Ovary (tissue), 9 donors: Measurements from ENCODE around the gene ARHGEF1. TPM values are rescaled to one million over a fixed set of nuclear protein-coding genes. Genes with fewer than 3 reads are reported as not detected.

Source experiments
- DNase-seq, 5 donors: peaks; one replicate each; pipeline ENCODE4 v3.0.0-alpha.2; 2019 to 2020
- H3K27ac ChIP-seq, 2 donors: fragments of 200-600 bp; one replicate each; pipeline versions ENCODE4 v1.5.1 to v1.8.0; 2019 to 2022
- H3K27me3 ChIP-seq: fragments of 200-600 bp; one replicate; pipeline ENCODE4 v1.8.0; 2022
- H3K36me3 ChIP-seq: fragments of 200-600 bp; sonication (generic); one replicate; pipeline ENCODE4 v1.5.1; 2019
- H3K4me1 ChIP-seq: one replicate; pipeline ENCODE4 v1.8.1; 2013; ENCODE audit warnings: mild to moderate bottlenecking, moderate library complexity; ENCODE audit not compliant: insufficient read depth
- H3K4me3 ChIP-seq: fragments of 200-600 bp; sonication (generic); one replicate; pipeline ENCODE4 v1.5.1; 2017
- H3K9me3 ChIP-seq, 2 donors: fragments of 200-600 bp in 1 of 2; sonication (generic) in 1 of 2; one replicate each; pipeline versions ENCODE4 v1.5.1 to v1.8.1; 2013 to 2019; ENCODE audit warnings: mild to moderate bottlenecking in 1 of 2, moderate library complexity in 1 of 2
- CTCF ChIP-seq, 3 donors: fragments of 450-650 bp in 2 of 3; fragments of 200-600 bp in 1 of 3; IDR thresholded peaks; one replicate each; pipeline versions ENCODE4 v1.5.1 to v1.8.0; 2016 to 2022; ENCODE audit warnings: antibody characterized with exemption in 3 of 3, mild to moderate bottlenecking in 1 of 3
- EP300 ChIP-seq: sonication (generic); formaldehyde crosslinking; IDR thresholded peaks from one replicate; pipeline ENCODE4 v1.6.1; 2017; ENCODE audit warnings: antibody characterized with exemption
- POLR2A ChIP-seq: fragments of 450-650 bp; IDR thresholded peaks from one replicate; pipeline ENCODE4 v1.6.1; 2017; ENCODE audit warnings: antibody characterized with exemption, mild to moderate bottlenecking, moderate library complexity
- WGBS, 3 donors: extraction: QIAGEN DNeasy Blood & Tissue Kit in 1 of 3; methylation state at CpG; one replicate each; pipeline versions ENCODE4 v1.1.5 to v1.1.7; 2013 to 2017; 5-methylcytosine and 5-hydroxymethylcytosine counted together
- intact Hi-C, 4 donors: fragments of 100-400 bp; cut with DNase I; formaldehyde crosslinking; loops; one replicate each; pipeline versions ENCODE4 v1.11.0 to v1.15.1; 2022 to 2023
- polyA plus RNA-seq, 2 donors: library from polyadenylated mRNA; stranded (reverse); fragments of 200-250 nt in 1 of 2; fragments of 350-450 nt in 1 of 2; fragmentation: Illumina TruSeq in 1 of 2; extraction: RNeasy Lipid Tissue Mini Kit (QIAGEN cat#74804) in 1 of 2; gene quantifications; one replicate each; pipeline ENCODE4 v1.2.3, GENCODE V29; 2013 to 2014
- total RNA-seq, 7 donors: library from RNA; depleted of rRNA in 2 of 7; stranded (reverse); fragments of >200 nt in 2 of 7; fragmentation: NEBNext Ultra II Directional in 3 of 7; extraction: Animal tissue kit (Norgen Biotek cat#: 25700) in 3 of 7; gene quantifications; one replicate each; pipeline versions ENCODE4 v1.1.0 to v1.2.4, GENCODE V29; 2016 to 2023
- donor health status: DM: no; HTN: no; CAD: no; lungs with moderate emphysema.
- donor health status: DM: no; HTN: no; CAD: no.
- donor health status: Bipolar disorder and iron deficiency.
- donor health status: DM: yes; HTN: yes; CAD: no.
- donor health status: DM: no; HTN: no; CAD: no.
- donor health status: DM: yes; HTN: yes; CAD: no.

The ARHGEF1 gene
- total and polyA plus RNA-seq, 9 donors, result 7.9 to 97.5 (median 56.6) TPM

GRCh38 chr19:41876847-41877832 lies 5.8 kb upstream of the ARHGEF1 start, which contains the start of gene CD79A:
TSS of gene CD79A (plus strand) at chr19:41877279. CDS start at chr19:41877305, 26 bp downstream.
- no peak within 1 kb of the TSS for H3K4me3 ChIP-seq

DNA sequence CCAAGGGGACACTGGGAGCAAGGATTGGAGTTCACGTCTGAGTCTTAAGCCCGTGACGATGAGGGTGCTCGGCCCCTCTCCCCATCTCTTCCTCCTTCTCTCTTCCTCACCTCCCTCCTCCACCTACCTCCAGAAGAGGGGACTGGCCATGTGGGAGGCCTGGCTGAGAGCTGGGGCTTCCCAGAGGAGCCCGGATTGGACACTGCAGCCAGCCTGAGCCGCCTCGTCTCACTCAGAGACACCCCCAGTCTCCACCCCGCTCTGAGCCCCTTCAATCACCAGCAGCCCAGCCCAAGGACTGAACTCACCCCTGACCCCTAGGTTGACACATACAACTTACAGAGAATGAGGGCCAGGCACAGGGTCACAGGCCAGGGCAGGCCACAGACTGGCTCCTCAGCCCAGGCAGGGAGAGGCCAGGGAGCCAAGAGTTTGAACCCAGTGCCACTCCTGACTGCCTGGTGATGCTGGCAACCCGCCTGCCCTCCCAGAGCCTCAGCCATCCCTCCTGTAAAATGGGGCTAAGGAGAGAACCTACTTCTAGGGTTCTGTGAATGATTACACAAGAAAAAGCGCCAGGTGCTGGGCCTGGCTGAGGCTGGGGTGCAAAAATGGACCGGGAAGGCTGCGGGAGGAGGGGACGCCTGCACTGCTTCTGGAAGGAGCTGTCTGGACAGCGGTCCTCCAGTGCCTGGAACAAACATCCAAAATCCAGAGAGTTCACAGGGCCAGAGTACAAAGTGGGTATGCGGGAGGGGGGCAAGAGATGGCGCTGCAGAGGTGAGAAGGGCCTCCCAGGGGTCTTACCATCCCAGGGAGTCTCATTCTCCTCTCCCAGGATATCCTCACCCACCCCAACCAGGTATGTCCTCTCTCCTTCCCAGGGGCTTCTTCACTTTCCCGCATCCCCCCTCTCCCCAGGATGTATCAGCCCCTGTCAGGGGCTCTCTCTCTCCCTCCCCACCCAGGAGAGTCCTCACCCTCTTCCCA lies 4.8 kb upstream of the ARHGEF1 start:
- Histone ChIP-seq H3K4me1 (no peaks in the 10 kb centered on the region), H3K36me3 (no peaks in the 10 kb centered on the region), H3K27me3 (no peaks in the 10 kb centered on the region), H3K9me3 (no peaks in the 10 kb centered on the region), H3K27ac (no peak overlapping the region), H3K4me3 (no peak overlapping the region)
- intact Hi-C loops, result no loop called here
- TF ChIP-seq CTCF (IDR thresholded peaks at IDR 0.05), result no peak
- 53 to 61% (median 58%) methylated on average over 17 of the region's 17 CpGs for WGBS, 3 donors
- DNase-seq, result no peak

More at GRCh38 chr19:41876847-41877832, 5.8 kb upstream of the ARHGEF1 start, which contains the start of gene CD79A:
- DNase-seq, result no peak
- no peaks in the 10 kb centered on the region for H3K27me3 ChIP-seq
- H3K27ac ChIP-seq, result no peak within 1 kb of the TSS
- no peaks in the 10 kb centered on the region for H3K9me3 ChIP-seq
- no peaks in the 10 kb centered on the region for H3K36me3 ChIP-seq
- 60 to 66% (median 60%) methylated on average over 9 of the region's 9 CpGs for WGBS, 3 donors
- intact Hi-C loops, result no loop called here
- no peaks in the 10 kb centered on the region for H3K4me1 ChIP-seq
- no peak for TF ChIP-seq CTCF (IDR thresholded peaks at IDR 0.05)
- TF ChIP-seq POLR2A, result no peak
- TF ChIP-seq EP300, result no peak

DNA sequence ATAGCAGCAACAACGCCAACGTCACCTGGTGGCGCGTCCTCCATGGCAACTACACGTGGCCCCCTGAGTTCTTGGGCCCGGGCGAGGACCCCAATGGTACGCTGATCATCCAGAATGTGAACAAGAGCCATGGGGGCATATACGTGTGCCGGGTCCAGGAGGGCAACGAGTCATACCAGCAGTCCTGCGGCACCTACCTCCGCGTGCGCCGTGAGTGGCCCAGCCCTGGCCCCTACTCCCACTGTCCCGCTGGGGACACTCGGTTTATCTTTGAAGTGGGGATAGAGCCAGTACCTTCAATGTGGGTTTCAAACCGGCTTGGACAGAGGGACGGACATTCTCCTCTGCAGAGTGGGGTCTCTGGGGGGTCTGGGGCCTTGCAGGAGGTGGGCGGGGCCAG lies 3.9 kb upstream of the ARHGEF1 start:
- no peak for DNase-seq
- H3K4me3 ChIP-seq, result no peak overlapping the region
- WGBS, 3 donors, result 78 to 85% (median 81%) methylated on average over 21 of the region's 21 CpGs
- no peaks in the 10 kb centered on the region for H3K9me3 ChIP-seq
- no peaks in the 10 kb centered on the region for H3K4me1 ChIP-seq
- H3K36me3 ChIP-seq, result no peaks in the 10 kb centered on the region
- intact Hi-C loops, result no loop called here
- H3K27me3 ChIP-seq, result no peaks in the 10 kb centered on the region
- no peak for TF ChIP-seq CTCF (IDR thresholded peaks at IDR 0.05)
- no peak for TF ChIP-seq POLR2A
- no peak for TF ChIP-seq EP300
- H3K27ac ChIP-seq, result no peak overlapping the region

GRCh38 chr19:41879670-41880328 lies 3.2 kb upstream of the ARHGEF1 start:
- H3K4me1 ChIP-seq, result peaks cover 2% of the 10 kb centered on the region
- no peaks in the 10 kb centered on the region for H3K9me3 ChIP-seq
- H3K4me3 ChIP-seq, result no peak overlapping the region
- 66 to 74% (median 69%) methylated on average over 7 of the region's 7 CpGs for WGBS, 3 donors
- TF ChIP-seq POLR2A (no peak), EP300 (no peak), CTCF (IDR thresholded peaks at IDR 0.05) (no peak)
- no peaks in the 10 kb centered on the region for H3K27me3 ChIP-seq
- DNase-seq, result no peak
- no peaks in the 10 kb centered on the region for H3K36me3 ChIP-seq
- H3K27ac ChIP-seq, result no peak overlapping the region
- intact Hi-C loops, result no loop called here
